ENCODE data around the gene LORICRIN. TPM values are rescaled to one million over a fixed set of nuclear protein-coding genes. Genes with fewer than 3 reads are reported as not detected.
"Not testable (repeated sequence)": the region's sequence is repeated elsewhere in the genome, so short reads cannot be mapped to it uniquely, and the experiment has no call there.

The LORICRIN gene
- total RNA-seq, 1 donor from 2014 or later, result not detected

DNA sequence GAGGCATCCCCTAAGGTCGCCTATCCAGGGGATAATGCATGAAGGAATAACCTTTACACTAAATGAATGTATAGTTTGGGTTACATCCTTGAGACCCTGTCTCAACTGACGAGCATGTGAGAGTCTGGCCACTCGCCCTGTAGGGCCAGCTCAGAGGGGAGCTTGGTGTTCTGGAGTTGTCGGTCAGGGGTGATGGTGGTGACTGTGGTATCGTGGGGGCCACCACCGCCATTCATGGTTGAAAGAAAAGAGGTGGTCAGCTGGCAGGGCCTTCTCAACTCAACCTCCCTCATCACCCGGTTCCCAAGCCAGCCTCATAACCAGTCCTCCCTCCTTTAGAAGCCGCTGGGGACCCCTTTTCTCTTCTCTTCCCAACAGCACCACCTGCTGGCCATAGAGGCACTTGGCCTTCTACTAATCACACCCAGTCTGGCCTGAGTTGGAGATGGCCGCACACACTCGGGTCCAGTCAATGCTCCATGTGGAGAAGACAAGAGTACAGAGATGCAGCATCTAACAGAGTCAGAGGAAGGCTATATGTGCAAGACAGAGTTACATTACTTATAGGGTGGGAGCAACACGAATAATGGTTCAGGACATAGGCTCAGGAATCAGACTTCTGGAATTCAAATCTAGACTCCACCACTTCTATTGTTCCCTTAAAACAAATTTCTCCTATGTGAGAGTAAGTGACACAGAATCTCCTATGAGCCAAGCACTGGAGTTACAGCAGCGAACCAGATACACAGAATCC is 30.2 kb upstream of the LORICRIN start:
- H3K9me3 ChIP-seq (replicated peaks); H3K4me1 ChIP-seq; H3K27ac ChIP-seq (replicated peaks); H3K36me3 ChIP-seq; DNase-seq; intact Hi-C loops (cut with micrococcal nuclease); H3K4me3 ChIP-seq: not testable (repeated sequence)
- H3K27me3 ChIP-seq (ENCODE audit: low read depth), result peaks cover 63% of the 10 kb centered on the region
- TF ChIP-seq, protein P1, sequence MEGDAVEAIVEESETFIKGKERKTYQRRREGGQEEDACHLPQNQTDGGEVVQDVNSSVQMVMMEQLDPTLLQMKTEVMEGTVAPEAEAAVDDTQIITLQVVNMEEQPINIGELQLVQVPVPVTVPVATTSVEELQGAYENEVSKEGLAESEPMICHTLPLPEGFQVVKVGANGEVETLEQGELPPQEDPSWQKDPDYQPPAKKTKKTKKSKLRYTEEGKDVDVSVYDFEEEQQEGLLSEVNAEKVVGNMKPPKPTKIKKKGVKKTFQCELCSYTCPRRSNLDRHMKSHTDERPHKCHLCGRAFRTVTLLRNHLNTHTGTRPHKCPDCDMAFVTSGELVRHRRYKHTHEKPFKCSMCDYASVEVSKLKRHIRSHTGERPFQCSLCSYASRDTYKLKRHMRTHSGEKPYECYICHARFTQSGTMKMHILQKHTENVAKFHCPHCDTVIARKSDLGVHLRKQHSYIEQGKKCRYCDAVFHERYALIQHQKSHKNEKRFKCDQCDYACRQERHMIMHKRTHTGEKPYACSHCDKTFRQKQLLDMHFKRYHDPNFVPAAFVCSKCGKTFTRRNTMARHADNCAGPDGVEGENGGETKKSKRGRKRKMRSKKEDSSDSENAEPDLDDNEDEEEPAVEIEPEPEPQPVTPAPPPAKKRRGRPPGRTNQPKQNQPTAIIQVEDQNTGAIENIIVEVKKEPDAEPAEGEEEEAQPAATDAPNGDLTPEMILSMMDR (IDR thresholded peaks at IDR 0.05; ENCODE audit: borderline replicate concordance), result peak; percentile 51

- DNase-seq, result no peak
These were observed 28.1 kb upstream of the LORICRIN start for GRCh38 chr1:153231363-153231762.

DNA sequence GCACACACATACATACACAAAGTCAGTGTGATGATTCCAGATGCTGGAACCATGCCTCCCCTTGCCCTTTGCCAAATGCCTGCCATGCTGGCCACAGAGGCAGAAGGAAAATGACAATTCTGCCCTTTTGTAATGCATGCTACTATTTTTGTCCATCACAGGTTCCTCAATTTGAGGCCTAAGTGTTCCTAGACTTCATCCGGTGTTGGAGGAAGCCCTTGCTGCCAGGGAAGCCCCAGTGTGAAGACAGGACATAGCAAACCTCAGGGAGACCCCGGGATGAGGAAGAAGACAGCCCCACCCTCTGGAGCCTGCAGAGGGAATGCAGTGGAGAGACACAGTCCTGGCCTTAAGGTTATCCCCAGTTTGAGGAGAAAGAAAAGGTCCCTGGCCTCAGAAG is 27.7 kb upstream of the LORICRIN start:
- no peaks in the 10 kb centered on the region for H3K9me3 ChIP-seq (replicated peaks)
- H3K4me3 ChIP-seq, result no peak overlapping the region
- no peaks in the 10 kb centered on the region for H3K4me1 ChIP-seq
- intact Hi-C loops (cut with micrococcal nuclease), result no loop called here
- H3K36me3 ChIP-seq, result no peaks in the 10 kb centered on the region
- DNase-seq, result no peak
- no peak overlapping the region for H3K27ac ChIP-seq (replicated peaks)
- peaks cover 50% of the 10 kb centered on the region for H3K27me3 ChIP-seq (ENCODE audit: low read depth)
- TF ChIP-seq, protein P1 (IDR thresholded peaks at IDR 0.05; ENCODE audit: borderline replicate concordance), result no peak

More at GRCh38 chr1:153231363-153231762, 28.1 kb upstream of the LORICRIN start:
- no peak overlapping the region for H3K4me3 ChIP-seq
- no peak overlapping the region for H3K27ac ChIP-seq (replicated peaks)
- no peaks in the 10 kb centered on the region for H3K36me3 ChIP-seq
- H3K4me1 ChIP-seq, result no peaks in the 10 kb centered on the region
- H3K27me3 ChIP-seq (ENCODE audit: low read depth), result peaks cover 55% of the 10 kb centered on the region
- TF ChIP-seq, protein P1 (IDR thresholded peaks at IDR 0.05; ENCODE audit: borderline replicate concordance), result no peak
- intact Hi-C loops (cut with micrococcal nuclease), result no loop called here
- H3K9me3 ChIP-seq (replicated peaks), result no peaks in the 10 kb centered on the region

GRCh38 chr1:153232553-153232952 is 26.9 kb upstream of the LORICRIN start:
- Histone ChIP-seq H3K9me3 (replicated peaks) (no peaks in the 10 kb centered on the region), H3K4me1 (no peaks in the 10 kb centered on the region), H3K4me3 (no peak overlapping the region), H3K36me3 (no peaks in the 10 kb centered on the region), H3K27ac (replicated peaks) (no peak overlapping the region), H3K27me3 (ENCODE audit: low read depth) (peaks cover 43% of the 10 kb centered on the region)
- DNase-seq, result no peak
- intact Hi-C loops (cut with micrococcal nuclease), result no loop called here
- TF ChIP-seq, protein P1 (IDR thresholded peaks at IDR 0.05; ENCODE audit: borderline replicate concordance), result no peak

DNA sequence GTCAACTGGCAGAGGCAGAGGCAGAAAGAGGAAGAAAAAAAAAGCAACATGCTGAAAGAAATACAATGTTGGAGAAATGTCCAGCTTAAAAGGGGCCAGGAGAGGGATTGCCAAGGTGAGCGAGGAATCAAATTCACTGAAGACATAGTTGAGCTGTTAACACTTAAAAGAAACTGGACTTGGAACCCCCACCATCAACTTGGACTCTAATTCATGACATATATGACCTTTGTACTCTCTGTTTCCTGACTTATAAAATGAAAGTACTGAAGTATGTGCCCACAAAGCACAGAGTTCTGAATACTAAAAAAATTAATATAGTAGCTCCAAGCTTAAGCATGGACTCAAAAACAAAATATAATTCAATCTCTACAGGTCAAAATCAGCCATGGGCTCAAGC is 26.0 kb upstream of the LORICRIN start:
- intact Hi-C loops (cut with micrococcal nuclease), result no loop called here
- no peak for DNase-seq

More for the DNA sequence above, 26.0 kb upstream of the LORICRIN start:
- H3K27ac ChIP-seq (replicated peaks), result no peak overlapping the region
- no peaks in the 10 kb centered on the region for H3K4me1 ChIP-seq
- no peaks in the 10 kb centered on the region for H3K36me3 ChIP-seq
- H3K4me3 ChIP-seq, result no peak overlapping the region
- TF ChIP-seq, protein P1 (IDR thresholded peaks at IDR 0.05; ENCODE audit: borderline replicate concordance), result no peak
- peaks cover 36% of the 10 kb centered on the region for H3K27me3 ChIP-seq (ENCODE audit: low read depth)
- H3K9me3 ChIP-seq (replicated peaks), result no peaks in the 10 kb centered on the region

Data from left ventricle myocardium inferior (tissue), 1 donor.